ENCODE data around the gene ZNF524. TPM values are rescaled to one million over a fixed set of nuclear protein-coding genes. Genes with fewer than 3 reads are reported as not detected.
A peak's percentile ranks its signal among the peaks of the same experiment; 100 is the strongest.

ZNF524 gene
- total and polyA plus RNA-seq, 2 experiments from 2014 or later: 17.8 to 18.2 TPM

DNA sequence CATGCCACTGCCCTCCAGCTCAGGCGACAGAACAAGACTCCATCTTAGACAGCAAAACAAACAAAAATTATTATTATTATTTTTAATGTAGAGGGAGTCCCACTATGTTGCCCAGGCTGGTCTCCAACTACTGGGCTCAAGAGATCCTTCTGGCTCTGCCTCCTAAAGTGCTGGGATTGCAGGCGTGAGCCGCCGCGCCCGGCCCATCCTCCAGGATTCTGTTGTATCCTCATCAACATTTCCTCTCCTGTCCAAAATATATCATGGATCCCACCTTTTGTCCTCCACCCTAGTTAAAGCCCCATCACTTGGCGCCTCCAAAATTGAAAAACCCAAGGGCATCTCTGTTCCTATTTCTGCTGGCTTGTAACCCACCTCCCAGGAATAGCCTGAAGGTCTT lies 23.0 kb downstream of the ZNF524 start:
- in situ Hi-C loops (cut with MboI): no loop called here
- H3K27ac ChIP-seq: no peak overlapping the region
- no peak for DNase-seq
- no peaks in the 10 kb centered on the region for H3K36me3 ChIP-seq (ENCODE audit: low read depth)
- H3K4me2 ChIP-seq (ENCODE audit: unreplicated experiment): no peak overlapping the region
- no peaks in the 10 kb centered on the region for H3K9me3 ChIP-seq (ENCODE audit: low read depth)
- no peak overlapping the region for H3K9ac ChIP-seq
- H3K4me3 ChIP-seq: no peak overlapping the region
- no peaks in the 10 kb centered on the region for H3K27me3 ChIP-seq (replicated peaks; ENCODE audit: insufficient read depth)
- H3K79me2 ChIP-seq (ENCODE audit: insufficient read depth): 0 out of 2 replicates have a peak, but pooled peaks cover 8% of the 10 kb centered on the region
- TF ChIP-seq EZH2phosphoT487 (IDR thresholded peaks at IDR 0.05; ENCODE audit: insufficient read depth, low read depth) (no peak), EZH2 (IDR thresholded peaks at IDR 0.05; ENCODE audit: insufficient read depth, poor library complexity, severe bottlenecking) (no peak)
- no peaks in the 10 kb centered on the region for H4K20me1 ChIP-seq (ENCODE audit: insufficient read depth)
- 97 to 98% methylated on average over 7 of the region's 7 CpGs for WGBS, 2 experiments (ENCODE audit: low coverage in 1 of 2, low lambda C conversion rate in 2 of 2, missing lambda C conversion rate in 2 of 2)
- no peaks in the 10 kb centered on the region for H3K4me1 ChIP-seq (ENCODE audit: insufficient read depth)
- H3F3A ChIP-seq (ENCODE audit: insufficient read depth): peaks cover 13% of the 10 kb centered on the region; the same call in 1 of the 2 replicates
- H2AFZ ChIP-seq: no peak overlapping the region
- H3K9me2 ChIP-seq (ENCODE audit: insufficient read depth): no peaks in the 10 kb centered on the region

DNA sequence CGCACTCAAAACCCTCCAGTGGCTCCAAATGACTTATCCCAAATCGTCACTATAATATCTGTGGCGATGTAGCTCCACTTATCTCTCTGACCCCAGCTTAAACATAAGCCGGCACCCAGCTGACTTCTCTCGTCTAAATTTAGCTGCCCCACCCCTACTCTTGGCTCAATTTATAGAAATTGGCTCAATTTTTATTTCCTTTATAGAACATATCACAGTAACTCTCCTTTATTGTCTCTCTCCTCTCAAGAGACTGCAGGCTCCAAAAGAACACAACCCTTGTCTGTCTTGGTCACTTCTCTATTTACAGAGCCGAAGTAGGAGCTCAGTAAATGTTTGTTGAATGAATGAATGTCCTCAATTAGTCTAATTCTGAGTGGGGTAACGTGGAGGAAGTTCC lies 23.5 kb downstream of the ZNF524 start:
- H3K4me1 ChIP-seq (ENCODE audit: insufficient read depth): no peaks in the 10 kb centered on the region
- in situ Hi-C loops (cut with MboI): no loop called here
- H3K4me3 ChIP-seq: peak overlapping the region; percentile 80; the same call in 1 of the 2 replicates
- no peaks in the 10 kb centered on the region for H4K20me1 ChIP-seq (ENCODE audit: insufficient read depth)
- peak overlapping the region; percentile 5 for H3K4me2 ChIP-seq (ENCODE audit: unreplicated experiment)
- TF ChIP-seq EZH2phosphoT487 (IDR thresholded peaks at IDR 0.05; ENCODE audit: insufficient read depth, low read depth) (no peak), EZH2 (IDR thresholded peaks at IDR 0.05; ENCODE audit: insufficient read depth, poor library complexity, severe bottlenecking) (no peak)
- no peak overlapping the region for H2AFZ ChIP-seq
- WGBS, 2 experiments (ENCODE audit: low coverage in 1 of 2, low lambda C conversion rate in 2 of 2, missing lambda C conversion rate in 2 of 2): 69 to 73% methylated on average over 7 of the region's 7 CpGs
- H3K9me2 ChIP-seq (ENCODE audit: insufficient read depth): no peaks in the 10 kb centered on the region
- no peaks in the 10 kb centered on the region for H3K27me3 ChIP-seq (replicated peaks; ENCODE audit: insufficient read depth)
- peaks cover 13% of the 10 kb centered on the region; the same call in 1 of the 2 replicates for H3F3A ChIP-seq (ENCODE audit: insufficient read depth)
- no peak overlapping the region for H3K9ac ChIP-seq
- H3K27ac ChIP-seq: no peak overlapping the region
- H3K36me3 ChIP-seq (ENCODE audit: low read depth): no peaks in the 10 kb centered on the region
- DNase-seq: no peak
- 0 out of 2 replicates have a peak, but pooled peaks cover 8% of the 10 kb centered on the region for H3K79me2 ChIP-seq (ENCODE audit: insufficient read depth)
- H3K9me3 ChIP-seq (ENCODE audit: low read depth): no peaks in the 10 kb centered on the region

DNA sequence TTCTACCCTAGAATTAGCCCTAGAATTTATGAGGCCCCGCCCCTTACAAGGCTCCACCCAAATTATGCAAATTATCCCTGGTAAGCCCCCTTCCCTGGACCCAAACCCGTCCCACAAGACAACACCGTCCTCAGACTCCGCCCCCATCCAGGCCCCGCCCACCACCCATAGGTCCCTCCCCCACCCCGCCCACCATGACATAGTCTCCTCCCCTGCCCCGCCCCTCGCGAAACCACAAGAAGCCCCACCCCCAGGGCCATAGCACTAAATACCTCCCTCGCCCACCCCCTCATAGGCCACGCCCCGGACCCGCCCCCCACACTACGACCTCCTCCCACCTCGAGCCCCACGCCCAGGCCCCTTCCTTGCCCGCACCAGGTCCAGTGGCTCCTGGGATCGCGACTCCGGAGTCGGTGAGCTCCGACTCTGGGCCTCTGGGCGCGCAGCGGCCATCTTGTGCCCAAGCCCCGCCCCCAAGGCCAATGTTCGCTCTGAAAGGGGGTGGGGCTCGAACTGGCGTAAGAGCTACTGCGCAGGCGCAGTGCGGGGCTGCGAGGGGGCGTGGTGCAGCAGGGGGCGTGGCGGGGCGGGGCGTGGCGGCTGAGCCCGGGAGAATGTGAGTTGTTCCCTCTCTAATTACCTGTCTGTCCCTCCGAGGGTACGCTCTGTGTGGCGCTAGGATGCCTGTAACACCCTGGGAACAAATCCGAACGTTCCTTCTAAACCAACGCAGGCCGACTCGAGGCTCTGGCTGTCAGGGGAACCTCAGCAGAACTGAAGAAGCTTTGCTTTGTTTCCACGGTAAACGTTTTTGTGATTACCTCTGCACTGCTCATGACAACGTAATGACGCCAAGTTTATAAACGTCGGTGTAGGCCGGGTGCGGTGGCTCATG lies 24.3 kb downstream of the ZNF524 start, which contains the start of gene ZNF784:
TSS of gene ZNF784 (minus strand) at position 458 of the 895 bp plus-strand sequence. CDS start at position 453, 5 bp downstream.
- in situ Hi-C loops (cut with MboI): loop anchor here (25.0 kb wide), 1 partner anchor 487 kb away; the partner anchor contains the start of gene TNNT1
- H3K79me2 ChIP-seq (ENCODE audit: insufficient read depth): 0 out of 2 replicates have a peak, but pooled peaks cover 8% of the 10 kb centered on the region
- H4K20me1 ChIP-seq (ENCODE audit: insufficient read depth): no peaks in the 10 kb centered on the region
- peak within 1 kb of the TSS; percentile 88 for H3K9ac ChIP-seq
- no peaks in the 10 kb centered on the region for H3K27me3 ChIP-seq (replicated peaks; ENCODE audit: insufficient read depth)
- H3K9me2 ChIP-seq (ENCODE audit: insufficient read depth): no peaks in the 10 kb centered on the region
- H3F3A ChIP-seq (ENCODE audit: insufficient read depth): peaks cover 10% of the 10 kb centered on the region; the same call in 1 of the 2 replicates
- H3K36me3 ChIP-seq (ENCODE audit: low read depth): no peaks in the 10 kb centered on the region
- peak; percentile 99 for DNase-seq
- 2 to 3% methylated on average over 46 to 56 of the region's 56 CpGs for WGBS, 2 experiments (ENCODE audit: low coverage in 1 of 2, low lambda C conversion rate in 2 of 2, missing lambda C conversion rate in 2 of 2)
- no peaks in the 10 kb centered on the region for H3K9me3 ChIP-seq (ENCODE audit: low read depth)
- H3K4me1 ChIP-seq (ENCODE audit: insufficient read depth): no peaks in the 10 kb centered on the region
- H3K4me3 ChIP-seq: peak within 1 kb of the TSS; percentile 80
- peak within 1 kb of the TSS; percentile 86 for H3K27ac ChIP-seq
- peak within 1 kb of the TSS; percentile 88 for H2AFZ ChIP-seq
- peak within 1 kb of the TSS; percentile 86 for H3K4me2 ChIP-seq (ENCODE audit: unreplicated experiment)
- TF ChIP-seq EZH2phosphoT487 (IDR thresholded peaks at IDR 0.05; ENCODE audit: insufficient read depth, low read depth) (no peak), EZH2 (IDR thresholded peaks at IDR 0.05; ENCODE audit: insufficient read depth, poor library complexity, severe bottlenecking) (no peak)

DNA sequence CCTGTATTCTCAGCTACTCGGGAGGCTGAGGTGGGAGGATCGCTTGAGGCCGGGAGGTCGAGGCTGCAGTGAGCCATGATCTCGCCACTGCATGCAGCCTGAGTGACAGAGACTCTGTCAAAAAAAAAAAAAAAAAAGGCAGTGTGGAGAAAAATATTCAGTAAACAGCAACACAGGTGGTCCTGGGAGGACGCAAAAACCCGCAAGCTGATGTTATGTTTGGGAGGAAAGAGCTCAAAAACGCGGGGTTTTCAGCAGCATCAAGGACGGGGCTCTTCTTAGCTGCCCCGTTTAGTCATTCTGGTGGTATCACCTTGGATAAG lies 24.9 kb downstream of the ZNF524 start:
- Histone ChIP-seq H3K4me1 (ENCODE audit: insufficient read depth) (no peaks in the 10 kb centered on the region), H4K20me1 (ENCODE audit: insufficient read depth) (no peaks in the 10 kb centered on the region), H3K27me3 (replicated peaks; ENCODE audit: insufficient read depth) (no peaks in the 10 kb centered on the region), H3K4me3 (peak overlapping the region; percentile 80), H3F3A (ENCODE audit: insufficient read depth) (peaks cover 5% of the 10 kb centered on the region; the same call in 1 of the 2 replicates), H3K9ac (peak overlapping the region; percentile 88), H3K79me2 (ENCODE audit: insufficient read depth) (0 out of 2 replicates have a peak, but pooled peaks cover 8% of the 10 kb centered on the region), H3K4me2 (ENCODE audit: unreplicated experiment) (peak overlapping the region; percentile 86), H2AFZ (peak overlapping the region; percentile 88), H3K27ac (peak overlapping the region; percentile 86), H3K9me2 (ENCODE audit: insufficient read depth) (no peaks in the 10 kb centered on the region), H3K36me3 (ENCODE audit: low read depth) (no peaks in the 10 kb centered on the region), H3K9me3 (ENCODE audit: low read depth) (no peaks in the 10 kb centered on the region)
- no peak for DNase-seq
- in situ Hi-C loops (cut with MboI): loop anchor here (25.0 kb wide), 1 partner anchor 488 kb away; the partner anchor contains the start of gene TNNT1
- 40 to 45% methylated on average over 11 of the region's 11 CpGs for WGBS, 2 experiments (ENCODE audit: low coverage in 1 of 2, low lambda C conversion rate in 2 of 2, missing lambda C conversion rate in 2 of 2)
- no peak for TF ChIP-seq EZH2phosphoT487 (IDR thresholded peaks at IDR 0.05; ENCODE audit: insufficient read depth, low read depth)
- no peak for TF ChIP-seq EZH2 (IDR thresholded peaks at IDR 0.05; ENCODE audit: insufficient read depth, poor library complexity, severe bottlenecking)

Measured in GM23248 (cell line).